GM12872 (cell line): Measurements from ENCODE around the gene SKA2.

ENCODE experiments used
- CTCF ChIP-seq: IDR thresholded peaks from 3 replicates; pipeline ENCODE4 v1.5.1; 2011; ENCODE audit warnings: low read depth, mild to moderate bottlenecking, low read length, moderate library complexity; ENCODE audit not compliant: insufficient read depth

SKA2 gene

DNA sequence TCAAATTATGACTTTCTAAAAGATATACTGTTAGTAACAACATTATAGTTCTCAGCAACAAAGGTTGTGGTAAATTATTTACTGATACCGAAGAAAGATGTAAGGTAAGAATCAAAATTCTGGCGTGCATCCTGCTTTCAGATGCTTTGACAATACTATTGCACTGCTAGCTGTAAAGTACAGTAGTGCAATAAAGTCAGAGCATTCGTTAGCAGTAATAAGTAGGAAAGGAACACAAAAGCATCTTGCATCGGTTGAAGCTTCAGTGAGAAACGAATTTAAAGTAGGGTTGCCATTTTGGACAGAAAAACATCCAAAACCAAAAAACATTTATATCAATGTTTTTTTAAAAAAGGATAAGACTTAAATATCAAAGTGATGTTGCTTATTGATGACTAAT lies 4.0 kb downstream of the SKA2 start:
- TF ChIP-seq CTCF = no peak

DNA sequence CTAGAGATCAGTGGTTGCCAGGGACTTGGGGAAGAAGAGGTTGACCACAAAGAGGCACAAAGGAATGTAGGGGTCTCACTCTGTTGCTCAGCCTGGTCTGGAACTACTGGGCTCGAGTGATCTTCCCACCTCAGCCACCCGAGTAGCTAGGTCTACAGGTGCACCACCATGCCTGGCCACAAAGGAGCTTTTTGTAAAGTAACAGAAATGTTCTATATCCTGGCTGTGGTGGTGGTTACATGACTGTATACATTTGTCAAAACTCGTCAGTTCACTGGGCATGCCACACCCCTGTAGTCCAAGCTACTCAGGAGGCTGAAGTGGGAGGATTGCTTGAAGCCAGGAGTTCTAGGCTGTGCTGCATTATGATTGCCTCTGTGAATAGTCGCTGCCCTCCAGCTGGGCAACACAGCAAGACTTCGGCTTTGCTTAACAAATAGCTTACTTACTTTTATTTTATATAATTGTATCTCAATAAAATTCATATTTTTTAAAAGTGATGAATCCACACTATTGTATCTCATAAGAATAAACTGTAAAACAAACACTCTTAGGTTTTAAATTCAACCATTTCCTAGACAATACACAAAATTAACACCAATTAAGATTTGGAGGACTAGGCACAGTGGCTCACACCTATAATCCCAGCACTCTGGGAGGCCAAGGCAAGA lies 5.0 kb downstream of the SKA2 start:
- no peak for TF ChIP-seq CTCF

DNA sequence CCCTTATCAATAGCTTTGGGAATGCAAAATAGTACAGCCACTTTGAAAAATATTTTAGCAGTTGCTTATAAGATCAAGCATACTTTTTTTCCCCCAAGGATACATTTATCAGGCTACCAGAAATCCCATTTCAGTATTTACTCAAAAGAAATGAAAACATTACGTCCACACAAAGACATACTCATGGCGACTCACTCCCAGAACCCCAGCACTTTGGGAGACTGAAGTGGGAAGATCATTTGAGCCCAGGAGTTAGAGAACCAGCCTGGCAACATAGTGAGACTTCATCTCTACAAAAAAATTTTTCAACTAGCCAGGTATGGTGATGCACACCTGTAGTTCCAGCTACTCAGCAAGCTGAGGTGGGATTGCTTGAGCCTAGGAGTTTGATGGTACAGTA lies 5.9 kb downstream of the SKA2 start:
- TF ChIP-seq CTCF = no peak

- no peak for TF ChIP-seq CTCF
Measured at GRCh38 chr17:59145571-59146096, 9.4 kb downstream of the SKA2 start.

DNA sequence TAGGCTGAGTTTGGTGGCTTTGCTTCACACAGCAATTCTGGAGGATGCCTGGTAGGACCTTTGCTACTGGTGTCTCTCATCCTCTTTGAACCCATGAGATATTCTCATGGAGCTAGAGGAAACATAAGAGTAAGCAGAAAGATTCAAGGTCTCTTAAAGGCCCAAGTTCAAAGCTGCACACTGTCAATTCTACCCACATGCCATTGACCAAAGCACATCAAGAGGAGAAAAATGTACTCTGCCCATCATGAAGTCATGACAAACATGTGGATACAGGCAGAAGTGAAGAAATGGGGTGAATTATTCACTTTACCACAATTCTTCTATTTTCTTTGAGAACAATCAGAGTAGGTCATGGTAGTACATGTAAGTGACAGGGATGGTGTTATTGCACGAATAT lies 13.1 kb downstream of the SKA2 start:
- no peak for TF ChIP-seq CTCF

- no peak for TF ChIP-seq CTCF
Measured at GRCh38 chr17:59139939-59140338, 15.0 kb downstream of the SKA2 start.

GRCh38 chr17:59131131-59131530 lies 23.9 kb downstream of the SKA2 start:
- no peak for TF ChIP-seq CTCF

GRCh38 chr17:59129814-59130213 lies 25.2 kb downstream of the SKA2 start:
- TF ChIP-seq CTCF = no peak
